ENCODE measurements around the gene ESX1.

DNA sequence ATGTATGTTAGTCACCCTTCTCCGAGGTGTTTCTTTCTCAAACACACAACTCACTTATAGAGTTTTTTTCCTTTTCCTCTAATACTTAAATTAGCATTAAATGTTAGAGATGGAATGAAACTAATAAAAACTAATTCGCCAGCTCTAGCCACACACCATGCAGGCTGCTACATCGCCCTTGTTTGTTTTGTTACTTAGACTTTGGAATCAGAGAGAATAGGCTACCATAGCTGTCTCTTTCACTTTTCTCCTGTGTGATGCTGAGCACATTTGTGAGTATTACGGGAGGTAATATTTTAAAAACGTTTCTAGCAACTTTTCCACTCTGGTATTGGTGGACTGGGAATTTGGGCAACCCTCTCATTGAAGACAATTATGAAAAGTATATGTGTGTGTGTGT, 43.5 kb downstream of the ESX1 start:
- TF ChIP-seq, protein P1, sequence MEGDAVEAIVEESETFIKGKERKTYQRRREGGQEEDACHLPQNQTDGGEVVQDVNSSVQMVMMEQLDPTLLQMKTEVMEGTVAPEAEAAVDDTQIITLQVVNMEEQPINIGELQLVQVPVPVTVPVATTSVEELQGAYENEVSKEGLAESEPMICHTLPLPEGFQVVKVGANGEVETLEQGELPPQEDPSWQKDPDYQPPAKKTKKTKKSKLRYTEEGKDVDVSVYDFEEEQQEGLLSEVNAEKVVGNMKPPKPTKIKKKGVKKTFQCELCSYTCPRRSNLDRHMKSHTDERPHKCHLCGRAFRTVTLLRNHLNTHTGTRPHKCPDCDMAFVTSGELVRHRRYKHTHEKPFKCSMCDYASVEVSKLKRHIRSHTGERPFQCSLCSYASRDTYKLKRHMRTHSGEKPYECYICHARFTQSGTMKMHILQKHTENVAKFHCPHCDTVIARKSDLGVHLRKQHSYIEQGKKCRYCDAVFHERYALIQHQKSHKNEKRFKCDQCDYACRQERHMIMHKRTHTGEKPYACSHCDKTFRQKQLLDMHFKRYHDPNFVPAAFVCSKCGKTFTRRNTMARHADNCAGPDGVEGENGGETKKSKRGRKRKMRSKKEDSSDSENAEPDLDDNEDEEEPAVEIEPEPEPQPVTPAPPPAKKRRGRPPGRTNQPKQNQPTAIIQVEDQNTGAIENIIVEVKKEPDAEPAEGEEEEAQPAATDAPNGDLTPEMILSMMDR (conservative IDR thresholded peaks at IDR 0.05), result no peak
- TF ChIP-seq ZFX (IDR thresholded peaks at IDR 0.05), result no peak

Data from C4-2B (cell line).